22Rv1 (cell line): Measurements from ENCODE around the gene AAK1.

ENCODE experiments used
- CTCF ChIP-seq: fragments of 450-650 bp; IDR thresholded peaks from 2 replicates; pipeline ENCODE4 v1.5.1; 2017; ENCODE audit warnings: mild to moderate bottlenecking
- ZFX ChIP-seq: fragments of 450-650 bp; IDR thresholded peaks from 2 replicates; pipeline ENCODE4 v1.6.1; 2017; ENCODE audit warnings: antibody characterized with exemption, borderline replicate concordance

GRCh38 chr2:69683170-69683971 is 39.8 kb upstream of the AAK1 start:
- TF ChIP-seq CTCF = no peak
- TF ChIP-seq ZFX = no peak
